Uterus (tissue), 4 donors: Measurements from ENCODE around the gene MSX2. TPM values are rescaled to one million over a fixed set of nuclear protein-coding genes. Genes with fewer than 3 reads are reported as not detected.
"Not testable (repeated sequence)": the region's sequence is repeated elsewhere in the genome, so short reads cannot be mapped to it uniquely, and the experiment has no call there.

Experiments used
- DNase-seq, 2 donors: peaks; one replicate each; pipeline ENCODE4 v3.0.0-alpha.2; 2019 to 2020
- H3K27ac ChIP-seq, 2 donors: fragments of 200-600 bp; sonication (generic); 1 replicate in 1 of 2; 2 replicates in 1 of 2; pipeline ENCODE4 v1.5.1; 2016 to 2018
- H3K27me3 ChIP-seq, 2 donors: fragments of 200-600 bp; sonication (generic); one replicate each; pipeline ENCODE4 v1.5.1; 2018 to 2019; ENCODE audit warnings: control low read depth in 1 of 2
- H3K36me3 ChIP-seq, 2 donors: fragments of 200-600 bp; sonication (generic); one replicate each; pipeline ENCODE4 v1.5.1; 2019; ENCODE audit warnings: control low read depth in 1 of 2
- H3K4me1 ChIP-seq, 2 donors: fragments of 200-600 bp; sonication (generic); one replicate each; pipeline ENCODE4 v1.5.1; 2018 to 2019; ENCODE audit warnings: control low read depth in 1 of 2
- H3K4me3 ChIP-seq, 2 donors: fragments of 200-600 bp; sonication (generic); 1 replicate in 1 of 2; 2 replicates in 1 of 2; pipeline ENCODE4 v1.5.1; 2018 to 2019; ENCODE audit warnings: mild to moderate bottlenecking in 1 of 2
- H3K9me3 ChIP-seq, 2 donors: fragments of 200-600 bp; sonication (generic); one replicate each; pipeline ENCODE4 v1.5.1; 2019; ENCODE audit warnings: control low read depth in 1 of 2
- POLR2A ChIP-seq, 2 donors: fragments of 450-650 bp; IDR thresholded peaks; one replicate each; pipeline ENCODE4 v1.6.1; 2016; ENCODE audit warnings: antibody characterized with exemption in 2 of 2, mild to moderate bottlenecking in 1 of 2, moderate library complexity in 1 of 2
- intact Hi-C: fragments of 100-400 bp; cut with DNase I; formaldehyde crosslinking; loops from one replicate; pipeline ENCODE4 v1.15.1; 2023; ENCODE audit warnings: low total_unique reads
- total RNA-seq, 4 donors: library from RNA; depleted of rRNA in 3 of 4; stranded (reverse); fragments of >200 nt in 3 of 4; gene quantifications; one replicate each; pipeline versions ENCODE4 v1.1.0 to v1.2.4, GENCODE V29; 2014 to 2023
- TF ChIP-seq, protein P1 (sequence below), 4 experiments: fragments of 200-600 bp in 2 of 4; fragments of 450-650 bp in 2 of 4; sonication (generic) in 2 of 4; IDR thresholded peaks; one replicate each; pipeline ENCODE4 v1.5.1; 2016 to 2019; ENCODE audit warnings: antibody characterized with exemption in 4 of 4, mild to moderate bottlenecking in 2 of 4, moderate library complexity in 1 of 4
- donor health status: DM: yes; HTN: yes; CAD: no.

The MSX2 gene
- total RNA-seq, 4 donors from 2014 or later: 0.37 to 7.5 TPM; not detected in 2

DNA sequence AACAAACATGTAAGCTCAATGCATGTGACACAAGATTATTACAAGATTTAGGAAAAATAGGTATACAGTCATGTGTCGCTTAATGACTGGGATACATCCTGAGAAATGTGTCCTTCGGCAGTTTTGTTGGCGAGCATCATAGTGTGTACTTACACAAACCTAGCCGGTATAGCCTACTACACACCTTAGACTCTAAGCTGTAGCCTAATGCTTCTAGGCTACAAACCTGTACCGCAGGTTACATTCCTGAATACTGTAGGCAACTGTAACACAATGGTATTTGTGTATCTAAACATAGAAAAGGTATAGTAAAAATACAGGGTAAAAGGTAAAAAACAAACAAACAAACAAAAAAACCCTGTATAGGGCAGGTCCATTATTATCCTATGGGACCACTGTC lies 27.7 kb downstream of the MSX2 start:
- TF ChIP-seq, protein P1, sequence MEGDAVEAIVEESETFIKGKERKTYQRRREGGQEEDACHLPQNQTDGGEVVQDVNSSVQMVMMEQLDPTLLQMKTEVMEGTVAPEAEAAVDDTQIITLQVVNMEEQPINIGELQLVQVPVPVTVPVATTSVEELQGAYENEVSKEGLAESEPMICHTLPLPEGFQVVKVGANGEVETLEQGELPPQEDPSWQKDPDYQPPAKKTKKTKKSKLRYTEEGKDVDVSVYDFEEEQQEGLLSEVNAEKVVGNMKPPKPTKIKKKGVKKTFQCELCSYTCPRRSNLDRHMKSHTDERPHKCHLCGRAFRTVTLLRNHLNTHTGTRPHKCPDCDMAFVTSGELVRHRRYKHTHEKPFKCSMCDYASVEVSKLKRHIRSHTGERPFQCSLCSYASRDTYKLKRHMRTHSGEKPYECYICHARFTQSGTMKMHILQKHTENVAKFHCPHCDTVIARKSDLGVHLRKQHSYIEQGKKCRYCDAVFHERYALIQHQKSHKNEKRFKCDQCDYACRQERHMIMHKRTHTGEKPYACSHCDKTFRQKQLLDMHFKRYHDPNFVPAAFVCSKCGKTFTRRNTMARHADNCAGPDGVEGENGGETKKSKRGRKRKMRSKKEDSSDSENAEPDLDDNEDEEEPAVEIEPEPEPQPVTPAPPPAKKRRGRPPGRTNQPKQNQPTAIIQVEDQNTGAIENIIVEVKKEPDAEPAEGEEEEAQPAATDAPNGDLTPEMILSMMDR (IDR thresholded peaks at IDR 0.05): no peak
- TF ChIP-seq POLR2A (IDR thresholded peaks at IDR 0.05): no peak
- H3K4me3 ChIP-seq: no peak overlapping the region
- no peaks in the 10 kb centered on the region for H3K36me3 ChIP-seq
- no peaks in the 10 kb centered on the region for H3K27me3 ChIP-seq
- no peak overlapping the region for H3K27ac ChIP-seq
- no peaks in the 10 kb centered on the region for H3K9me3 ChIP-seq
- intact Hi-C loops: no loop called here
- DNase-seq: no peak
- peaks cover 0 to 3% of the 10 kb centered on the region in 2 donors for H3K4me1 ChIP-seq

DNA sequence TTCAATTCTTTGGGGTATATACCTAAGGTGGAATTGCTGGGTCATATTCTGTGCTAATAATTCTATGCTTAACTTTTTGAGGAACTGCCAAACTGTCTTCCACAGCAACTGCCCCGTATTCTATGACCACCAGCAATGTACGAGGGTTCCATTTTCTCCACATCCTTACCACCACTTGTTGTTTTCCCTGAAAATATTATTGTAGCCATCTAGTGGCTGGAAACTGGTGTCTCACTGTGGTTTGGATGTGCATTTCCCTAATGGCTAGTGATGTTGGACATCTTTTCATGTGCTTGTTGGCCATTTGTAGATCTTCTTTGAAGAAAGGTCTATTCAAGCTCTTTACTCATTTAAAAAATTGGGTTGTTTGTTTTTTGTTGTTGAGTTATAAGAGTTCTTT lies 30.7 kb downstream of the MSX2 start:
- no peak for TF ChIP-seq POLR2A (IDR thresholded peaks at IDR 0.05)
- TF ChIP-seq, protein P1 (IDR thresholded peaks at IDR 0.05): no peak
- H3K4me3 ChIP-seq: no peak overlapping the region
- intact Hi-C loops: no loop called here
- no peaks in the 10 kb centered on the region for H3K9me3 ChIP-seq
- H3K36me3 ChIP-seq: no peaks in the 10 kb centered on the region
- H3K27ac ChIP-seq: no peak overlapping the region
- H3K27me3 ChIP-seq: no peaks in the 10 kb centered on the region
- H3K4me1 ChIP-seq: peaks cover 0 to 3% of the 10 kb centered on the region in 2 donors
- no peak for DNase-seq

DNA sequence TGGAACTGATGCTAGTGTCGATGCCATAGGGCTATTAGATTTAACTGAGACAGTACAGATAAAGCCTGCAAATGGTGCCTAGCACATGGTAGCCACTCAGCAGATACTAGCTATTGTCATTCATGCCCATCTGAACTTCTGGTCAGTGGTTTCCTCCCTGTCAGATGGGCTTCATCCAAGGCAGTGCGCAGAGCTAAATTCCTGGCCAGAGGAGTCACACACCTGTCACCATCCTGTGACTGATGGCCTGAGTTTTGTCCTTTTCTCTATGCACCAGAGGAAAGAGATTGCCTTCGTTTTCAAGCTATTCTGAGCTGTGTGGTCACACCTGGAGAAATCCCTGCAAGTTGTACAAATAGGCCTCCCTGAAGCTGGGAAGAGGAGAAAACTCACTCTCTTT lies 34.7 kb downstream of the MSX2 start:
- Histone ChIP-seq H3K4me1 (no peaks in the 10 kb centered on the region), H3K27me3 (no peaks in the 10 kb centered on the region), H3K4me3 (no peak overlapping the region), H3K9me3 (no peaks in the 10 kb centered on the region), H3K36me3 (no peaks in the 10 kb centered on the region), H3K27ac (no peak overlapping the region)
- DNase-seq: no peak
- TF ChIP-seq, protein P1 (IDR thresholded peaks at IDR 0.05): no peak
- no peak for TF ChIP-seq POLR2A (IDR thresholded peaks at IDR 0.05)
- intact Hi-C loops: no loop called here

DNA sequence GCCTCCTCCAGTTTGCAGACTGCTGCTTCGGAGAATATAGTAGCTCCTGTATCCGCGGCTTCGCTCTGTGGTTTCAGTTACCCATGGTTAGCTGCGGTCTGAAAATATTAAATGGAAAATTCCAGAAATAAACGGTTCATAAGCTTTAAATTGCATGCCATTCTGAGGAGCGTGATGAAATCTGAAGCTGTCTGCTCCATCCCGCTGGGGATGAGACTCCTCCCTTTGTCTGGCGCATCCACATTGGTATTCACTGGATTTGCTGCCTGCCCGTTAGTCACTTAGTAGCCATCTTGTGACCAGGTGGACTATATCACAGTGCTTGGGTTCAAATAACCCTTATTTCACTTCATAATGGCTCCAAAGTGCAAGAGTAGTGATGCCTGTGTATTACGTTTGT lies 36.3 kb downstream of the MSX2 start:
- H3K9me3 ChIP-seq: no peaks in the 10 kb centered on the region
- H3K27ac ChIP-seq: no peak overlapping the region
- no peak overlapping the region for H3K4me3 ChIP-seq
- H3K36me3 ChIP-seq: no peaks in the 10 kb centered on the region
- TF ChIP-seq, protein P1 (IDR thresholded peaks at IDR 0.05): no peak
- TF ChIP-seq POLR2A (IDR thresholded peaks at IDR 0.05): no peak
- no peaks in the 10 kb centered on the region for H3K4me1 ChIP-seq
- intact Hi-C loops: no loop called here
- no peaks in the 10 kb centered on the region for H3K27me3 ChIP-seq
- no peak for DNase-seq

DNA sequence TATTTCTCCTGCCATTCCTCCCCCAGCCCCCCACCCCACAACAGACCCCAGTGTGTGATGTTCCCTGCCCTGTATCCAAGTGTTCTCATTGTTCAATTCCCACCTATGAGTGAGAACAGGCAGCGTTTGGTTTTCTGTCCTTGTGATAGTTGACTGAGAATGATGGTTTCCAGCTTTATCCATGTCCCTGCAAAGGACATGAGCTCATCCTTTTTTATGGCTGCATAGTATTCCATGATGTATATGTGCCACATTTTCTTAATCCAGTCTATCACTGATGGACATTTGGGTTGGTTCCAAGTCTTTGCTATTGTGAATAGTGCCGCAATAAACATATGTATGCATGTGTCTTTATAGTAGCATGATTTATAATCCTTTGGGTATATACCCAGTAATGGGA lies 37.0 kb downstream of the MSX2 start:
- H3K27ac ChIP-seq, intact Hi-C loops, H3K4me3 ChIP-seq: not testable (repeated sequence)

DNA sequence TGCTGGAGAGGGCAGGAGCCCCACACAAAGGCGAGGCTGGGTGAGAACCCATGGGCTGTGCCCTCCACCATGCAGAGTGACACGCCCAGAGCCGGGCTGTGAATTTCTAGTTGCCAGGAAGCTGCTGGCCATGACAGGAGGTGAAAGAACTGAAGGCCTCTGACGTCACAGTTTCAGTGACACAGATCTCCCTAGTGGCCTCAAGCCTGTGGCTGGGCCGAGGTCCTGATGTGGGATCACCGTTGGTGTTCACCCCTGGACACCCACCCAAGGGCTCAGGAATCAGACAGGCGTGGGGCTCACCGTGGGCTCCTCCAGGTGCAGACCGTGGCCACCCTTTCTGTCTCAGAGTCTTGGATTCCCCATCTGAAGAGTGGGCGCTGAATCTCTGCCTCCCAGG lies 39.9 kb downstream of the MSX2 start:
- intact Hi-C loops: no loop called here
- no peak overlapping the region for H3K4me3 ChIP-seq
- DNase-seq: no peak

More for the DNA sequence above, 37.0 kb downstream of the MSX2 start:
- H3K9me3 ChIP-seq, DNase-seq, H3K36me3 ChIP-seq, H3K4me1 ChIP-seq, H3K27me3 ChIP-seq: not testable (repeated sequence)

More for the DNA sequence above, 39.9 kb downstream of the MSX2 start:
- no peaks in the 10 kb centered on the region for H3K9me3 ChIP-seq
- H3K27ac ChIP-seq: no peak overlapping the region
- H3K36me3 ChIP-seq: no peaks in the 10 kb centered on the region
- H3K27me3 ChIP-seq: no peaks in the 10 kb centered on the region
- TF ChIP-seq POLR2A (IDR thresholded peaks at IDR 0.05): no peak
- no peaks in the 10 kb centered on the region for H3K4me1 ChIP-seq
